Activated CD4-positive, alpha-beta T cell treated with anti-CD3 and anti-CD28 coated beads, Interleukin-2, amount 10 ng/mL, durations not matched to agents 7 days and 5 days (primary cell): Measurements from ENCODE around the gene MUC20. TPM values are rescaled to one million over a fixed set of nuclear protein-coding genes. Genes with fewer than 3 reads are reported as not detected.

Source experiments
- CTCF ChIA-PET: fragments of 350-600 bp; sonication (Branson Sonifier 250); formaldehyde crosslinking; loops from one replicate; lab custom pipeline; 2021; ENCODE audit warnings: antibody characterized with exemption; lab: Charles Lee
- POLR2A ChIA-PET: fragments of 350-600 bp; sonication (Branson Sonifier 250); formaldehyde crosslinking; loops from one replicate; lab custom pipeline; 2021; ENCODE audit warnings: antibody characterized with exemption; lab: Charles Lee
- DNase-seq: peaks from one replicate; pipeline ENCODE4 v3.0.0-alpha.2; 2020
- H3K27ac Mint-ChIP-seq: one replicate; pipeline ENCODE4 v1.8.0; 2021; ENCODE audit warnings: mild to moderate bottlenecking, moderate library complexity, mixed read lengths
- H3K27me3 Mint-ChIP-seq: one replicate; pipeline ENCODE4 v1.8.0; 2021; ENCODE audit warnings: mixed read lengths
- H3K36me3 Mint-ChIP-seq: one replicate; pipeline ENCODE4 v1.8.0; 2021; ENCODE audit warnings: low read depth, mixed read lengths
- H3K4me1 Mint-ChIP-seq: one replicate; pipeline ENCODE4 v1.8.0; 2021; ENCODE audit warnings: mixed read lengths
- H3K4me3 Mint-ChIP-seq: one replicate; pipeline ENCODE4 v1.8.0; 2021; ENCODE audit warnings: mild to moderate bottlenecking, moderate library complexity, mixed read lengths
- H3K9me3 Mint-ChIP-seq: one replicate; pipeline ENCODE4 v1.8.0; 2021; ENCODE audit warnings: mixed read lengths
- total RNA-seq, 2 experiments: library from RNA; stranded (reverse); gene quantifications; one replicate each; pipeline ENCODE4 v1.2.3, GENCODE V29; 2021

Gene MUC20
- total RNA-seq, 2 experiments from 2014 or later = 1.2 to 1.4 TPM

- no peaks in the 10 kb centered on the region for H3K9me3 Mint-ChIP-seq
- H3K27me3 Mint-ChIP-seq = no peaks in the 10 kb centered on the region
- H3K36me3 Mint-ChIP-seq = peaks cover 20% of the 10 kb centered on the region
- no peak overlapping the region for H3K27ac Mint-ChIP-seq
- ChIA-PET CTCF (interaction anchor here (0.6 to 1.3 kb wide), 2 partner anchors 161 to 1165 kb away, joined by 3 read pairs; no protein-coding TSS in a partner anchor), POLR2A (no interaction called here)
- no peak overlapping the region for H3K4me3 Mint-ChIP-seq
- no peaks in the 10 kb centered on the region for H3K4me1 Mint-ChIP-seq
- DNase-seq = no peak
Observed at GRCh38 chr3:195698325-195698646, 22.5 kb upstream of the MUC20 start.

DNA sequence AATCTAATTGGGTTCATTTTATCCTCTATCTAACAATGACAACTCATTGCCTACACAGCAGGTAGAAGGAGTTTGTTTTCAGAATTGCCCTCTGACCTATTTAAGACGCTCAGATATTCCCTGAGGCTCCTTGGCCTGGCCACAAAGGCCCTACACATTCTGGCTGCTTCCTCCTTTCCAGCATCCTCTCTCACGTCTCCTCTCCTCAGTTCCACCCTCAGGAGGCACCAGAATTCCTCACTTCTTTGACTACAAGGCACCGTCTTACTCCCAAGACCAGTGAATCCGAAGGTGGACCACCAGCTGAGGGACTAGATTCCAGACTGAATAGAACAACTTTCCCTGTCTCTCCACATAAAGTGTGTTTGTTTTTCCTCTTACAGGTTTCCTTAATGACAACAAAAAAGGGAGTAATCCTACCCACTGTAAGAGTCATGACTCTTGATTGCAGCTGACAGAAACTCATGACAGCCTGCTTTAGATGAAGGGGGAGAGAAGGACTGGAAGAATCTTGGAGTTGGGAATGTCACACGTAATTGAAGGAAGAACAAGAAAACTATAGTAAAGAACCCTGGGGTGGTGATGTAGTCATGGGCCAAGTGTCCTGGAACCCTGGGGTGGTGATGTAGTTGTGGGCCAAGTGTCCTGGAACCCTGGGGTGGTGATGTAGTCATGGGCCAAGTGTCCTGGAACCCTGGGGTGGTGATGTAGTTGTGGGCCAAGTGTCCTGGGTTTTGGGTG lies 22.0 kb upstream of the MUC20 start:
- DNase-seq = no peak
- Mint-ChIP-seq H3K4me3 (no peak overlapping the region), H3K4me1 (no peaks in the 10 kb centered on the region), H3K9me3 (no peaks in the 10 kb centered on the region), H3K27me3 (no peaks in the 10 kb centered on the region), H3K36me3 (peaks cover 16% of the 10 kb centered on the region), H3K27ac (no peak overlapping the region)
- POLR2A ChIA-PET = no interaction called here
- CTCF ChIA-PET = interaction anchor here (1.3 kb wide), 1 partner anchor 161 kb away, joined by 3 read pairs; no protein-coding TSS in a partner anchor

- H3K4me1 Mint-ChIP-seq = no peaks in the 10 kb centered on the region
Observed at GRCh38 chr3:195699388-195699771, 21.4 kb upstream of the MUC20 start.

GRCh38 chr3:195699860-195700259 lies 20.9 kb upstream of the MUC20 start:
- ChIA-PET POLR2A (no interaction called here), CTCF (interaction anchor here (0.7 kb wide), 1 partner anchor 12 kb away, joined by 3 read pairs; no protein-coding TSS in a partner anchor)
- Mint-ChIP-seq H3K27me3 (no peaks in the 10 kb centered on the region), H3K27ac (no peak overlapping the region), H3K9me3 (no peaks in the 10 kb centered on the region), H3K4me3 (no peak overlapping the region), H3K36me3 (peaks cover 12% of the 10 kb centered on the region), H3K4me1 (no peaks in the 10 kb centered on the region)
- no peak for DNase-seq

More at GRCh38 chr3:195699388-195699771, 21.4 kb upstream of the MUC20 start:
- Mint-ChIP-seq H3K27ac (no peak overlapping the region), H3K36me3 (peaks cover 12% of the 10 kb centered on the region), H3K27me3 (no peaks in the 10 kb centered on the region), H3K4me3 (no peak overlapping the region), H3K9me3 (no peaks in the 10 kb centered on the region)
- DNase-seq = no peak
- ChIA-PET POLR2A (no interaction called here), CTCF (interaction anchor here (0.7 to 1.3 kb wide), 2 partner anchors 13 to 160 kb away, joined by 3 read pairs; no protein-coding TSS in a partner anchor)

DNA sequence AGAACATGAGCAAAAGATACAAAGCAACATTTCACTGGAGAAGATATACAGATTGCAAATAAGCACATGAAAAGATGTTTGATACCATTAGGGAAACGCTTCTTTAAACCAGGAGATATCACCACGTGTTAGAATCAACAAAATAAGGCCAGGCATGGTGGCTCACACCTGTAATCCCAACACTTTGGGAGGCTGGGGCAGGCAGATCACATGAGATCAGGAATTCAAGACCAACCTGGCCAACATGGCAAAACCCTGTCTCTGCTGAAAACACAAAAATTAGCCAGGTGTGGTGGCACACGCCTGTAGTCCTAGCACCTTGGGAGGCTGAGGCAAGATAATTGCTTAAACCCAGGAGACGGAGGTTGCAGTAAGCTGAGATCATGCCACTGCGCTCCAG lies 20.5 kb upstream of the MUC20 start:
- Mint-ChIP-seq H3K9me3 (no peaks in the 10 kb centered on the region), H3K4me3 (no peak overlapping the region), H3K27me3 (no peaks in the 10 kb centered on the region), H3K4me1 (no peaks in the 10 kb centered on the region), H3K36me3 (peaks cover 9% of the 10 kb centered on the region), H3K27ac (no peak overlapping the region)
- ChIA-PET CTCF (interaction anchor here (0.6 kb wide), 1 partner anchor 118 kb away, joined by 3 read pairs; no protein-coding TSS in a partner anchor), POLR2A (no interaction called here)
- no peak for DNase-seq

DNA sequence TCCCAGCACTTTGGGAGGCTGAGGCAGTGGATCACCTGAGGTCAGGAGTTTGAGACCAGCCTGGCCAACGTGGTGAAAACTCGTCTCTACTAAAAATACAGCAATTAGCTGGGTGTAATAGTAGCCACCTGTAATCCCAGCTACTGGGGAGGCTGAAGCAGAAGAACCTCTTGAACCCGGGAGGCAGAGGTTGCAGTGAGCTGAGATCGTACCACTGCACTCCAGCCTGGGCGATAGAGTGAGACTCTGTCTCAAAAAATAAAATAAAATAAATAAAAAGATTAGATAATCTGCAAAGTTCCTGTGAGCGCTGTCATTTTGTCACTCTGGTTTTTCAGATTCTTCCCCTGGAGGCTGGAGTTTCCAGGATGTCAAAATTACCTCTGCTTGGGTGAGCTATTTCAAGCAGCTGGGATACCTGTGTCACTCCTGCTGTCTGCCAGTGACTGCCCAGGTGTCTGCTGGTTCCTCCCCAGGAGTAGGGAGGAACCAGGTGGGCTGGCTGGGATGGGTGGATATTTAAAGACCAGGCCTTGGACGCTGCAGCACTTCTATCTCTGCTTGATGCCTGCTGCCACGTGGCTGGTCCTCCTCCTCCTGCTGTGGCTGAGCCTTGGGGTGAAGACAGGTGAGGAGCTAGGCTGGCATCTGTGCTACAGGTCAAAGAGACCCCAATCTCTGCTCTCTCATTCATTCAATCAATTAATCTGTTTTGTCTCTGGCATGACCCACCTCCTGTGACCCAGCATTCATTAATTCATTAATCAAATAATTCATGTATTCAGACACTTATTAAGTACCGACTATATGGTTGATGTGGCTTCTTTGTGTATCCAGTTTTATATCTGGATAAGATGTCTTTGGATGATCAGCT lies 19.5 kb upstream of the MUC20 start:
- no peak overlapping the region for H3K4me3 Mint-ChIP-seq
- H3K4me1 Mint-ChIP-seq = no peaks in the 10 kb centered on the region
- CTCF ChIA-PET = interaction anchor here (0.6 kb wide), 1 partner anchor 117 kb away, joined by 3 read pairs; no protein-coding TSS in a partner anchor
- H3K27ac Mint-ChIP-seq = no peak overlapping the region
- POLR2A ChIA-PET = no interaction called here
- H3K9me3 Mint-ChIP-seq = no peaks in the 10 kb centered on the region
- no peaks in the 10 kb centered on the region for H3K27me3 Mint-ChIP-seq
- DNase-seq = no peak
- peaks cover 4% of the 10 kb centered on the region for H3K36me3 Mint-ChIP-seq

- CTCF ChIA-PET = interaction anchor here (0.6 to 1.7 kb wide), 6 partner anchors 11 to 1773 kb away, joined by 3 to 6 read pairs (median 3); no protein-coding TSS in a partner anchor
- H3K27ac Mint-ChIP-seq = no peak overlapping the region
- POLR2A ChIA-PET = no interaction called here
Observed at GRCh38 chr3:195703776-195704175, 17.0 kb upstream of the MUC20 start.

GRCh38 chr3:195704433-195704999 lies 16.3 kb upstream of the MUC20 start:
- no peak overlapping the region for H3K4me3 Mint-ChIP-seq
- DNase-seq = no peak
- H3K27ac Mint-ChIP-seq = peak overlapping the region; percentile 31
- no peaks in the 10 kb centered on the region for H3K27me3 Mint-ChIP-seq
- no peaks in the 10 kb centered on the region for H3K9me3 Mint-ChIP-seq
- peaks cover 5% of the 10 kb centered on the region for H3K36me3 Mint-ChIP-seq
- no peaks in the 10 kb centered on the region for H3K4me1 Mint-ChIP-seq
- POLR2A ChIA-PET = no interaction called here
- CTCF ChIA-PET = interaction anchor here (0.6 to 1.7 kb wide), 7 partner anchors 12 to 1774 kb away, joined by 3 to 6 read pairs (median 3); no protein-coding TSS in a partner anchor

More at GRCh38 chr3:195703776-195704175, 17.0 kb upstream of the MUC20 start:
- no peaks in the 10 kb centered on the region for H3K4me1 Mint-ChIP-seq
- H3K4me3 Mint-ChIP-seq = no peak overlapping the region
- no peak for DNase-seq
- H3K27me3 Mint-ChIP-seq = no peaks in the 10 kb centered on the region
- H3K9me3 Mint-ChIP-seq = no peaks in the 10 kb centered on the region
- no peaks in the 10 kb centered on the region for H3K36me3 Mint-ChIP-seq

DNA sequence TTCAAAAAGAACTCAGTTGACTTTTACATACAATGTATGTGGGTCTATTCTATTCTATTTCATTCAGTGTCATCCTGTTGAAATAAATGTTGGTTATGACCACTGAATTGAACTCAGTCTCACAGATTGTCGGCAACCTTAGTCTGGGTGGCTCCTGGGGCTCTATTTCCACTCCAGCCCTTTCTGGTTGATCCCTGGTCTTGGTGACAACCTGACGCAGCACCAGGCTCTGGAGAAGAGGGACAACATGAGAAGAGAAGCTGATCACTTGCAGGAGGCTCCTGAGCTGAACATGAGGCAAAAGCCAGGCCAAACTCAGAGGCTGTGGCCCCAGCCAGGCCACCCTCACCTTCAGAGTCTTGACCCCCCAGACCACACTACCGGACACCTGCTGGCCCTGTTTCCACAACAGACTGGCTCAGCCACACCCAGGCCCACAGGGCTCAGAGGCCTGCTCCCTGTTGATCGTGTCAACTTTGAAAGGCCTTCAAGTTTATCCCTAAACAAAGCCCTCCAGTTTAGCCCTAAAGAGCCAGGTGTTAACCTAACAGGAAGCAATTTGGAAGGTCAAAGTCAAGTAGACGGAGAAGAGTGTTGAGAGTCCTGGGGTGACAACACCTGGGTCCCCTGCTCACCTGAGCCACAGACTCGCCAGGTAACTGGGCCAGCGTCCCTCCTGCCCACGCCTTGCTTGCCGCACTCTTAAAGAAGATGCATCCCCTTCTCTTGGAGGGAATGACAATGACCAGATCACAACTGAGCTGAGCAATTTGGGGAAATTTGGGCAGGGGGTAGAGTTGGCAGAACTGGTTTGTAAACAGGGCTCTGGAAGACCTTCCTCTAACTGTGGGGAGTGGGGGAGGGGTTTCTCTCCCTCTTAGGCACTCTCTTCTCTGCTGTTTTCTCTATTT lies 15.4 kb upstream of the MUC20 start:
- ChIA-PET CTCF (interaction anchor here (1.0 to 1.7 kb wide), 4 partner anchors 12 to 1774 kb away, joined by 3 to 6 read pairs (median 3); no protein-coding TSS in a partner anchor), POLR2A (interaction anchor here (0.6 kb wide), 1 partner anchor 1569 kb away, joined by 3 read pairs; no protein-coding TSS in a partner anchor)
- DNase-seq = no peak
- Mint-ChIP-seq H3K27ac (no peak overlapping the region), H3K9me3 (no peaks in the 10 kb centered on the region), H3K4me3 (no peak overlapping the region), H3K4me1 (no peaks in the 10 kb centered on the region), H3K36me3 (peaks cover 5% of the 10 kb centered on the region), H3K27me3 (no peaks in the 10 kb centered on the region)

DNA sequence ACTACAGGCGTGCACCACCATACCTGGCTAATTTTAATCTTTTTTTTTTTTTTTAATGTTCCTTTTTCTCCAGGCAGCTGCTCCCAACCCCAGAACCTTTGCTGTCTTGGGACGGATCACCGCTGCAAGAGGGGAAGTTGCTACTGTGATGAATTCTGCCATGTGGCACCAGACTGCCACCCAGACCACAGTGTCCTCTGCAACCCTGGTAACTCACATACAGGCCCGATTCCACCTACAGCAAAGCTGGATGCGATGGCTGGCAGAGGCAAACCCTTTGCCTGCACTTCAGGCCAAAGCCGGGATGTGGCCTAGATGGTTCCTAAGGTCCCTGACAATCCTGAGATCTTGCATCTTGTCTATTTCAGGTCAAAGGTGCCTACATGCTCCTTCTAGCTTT lies 12.7 kb upstream of the MUC20 start:
- Mint-ChIP-seq H3K4me1 (no peaks in the 10 kb centered on the region), H3K4me3 (no peak overlapping the region), H3K27ac (no peak overlapping the region), H3K9me3 (no peaks in the 10 kb centered on the region), H3K27me3 (no peaks in the 10 kb centered on the region), H3K36me3 (peaks cover 5% of the 10 kb centered on the region)
- ChIA-PET CTCF (interaction anchor here (0.7 to 1.5 kb wide), 4 partner anchors 13 to 38 kb away, joined by 3 to 4 read pairs (median 3); partner anchors contain the start of gene MUC20), POLR2A (no interaction called here)
- DNase-seq = no peak

DNA sequence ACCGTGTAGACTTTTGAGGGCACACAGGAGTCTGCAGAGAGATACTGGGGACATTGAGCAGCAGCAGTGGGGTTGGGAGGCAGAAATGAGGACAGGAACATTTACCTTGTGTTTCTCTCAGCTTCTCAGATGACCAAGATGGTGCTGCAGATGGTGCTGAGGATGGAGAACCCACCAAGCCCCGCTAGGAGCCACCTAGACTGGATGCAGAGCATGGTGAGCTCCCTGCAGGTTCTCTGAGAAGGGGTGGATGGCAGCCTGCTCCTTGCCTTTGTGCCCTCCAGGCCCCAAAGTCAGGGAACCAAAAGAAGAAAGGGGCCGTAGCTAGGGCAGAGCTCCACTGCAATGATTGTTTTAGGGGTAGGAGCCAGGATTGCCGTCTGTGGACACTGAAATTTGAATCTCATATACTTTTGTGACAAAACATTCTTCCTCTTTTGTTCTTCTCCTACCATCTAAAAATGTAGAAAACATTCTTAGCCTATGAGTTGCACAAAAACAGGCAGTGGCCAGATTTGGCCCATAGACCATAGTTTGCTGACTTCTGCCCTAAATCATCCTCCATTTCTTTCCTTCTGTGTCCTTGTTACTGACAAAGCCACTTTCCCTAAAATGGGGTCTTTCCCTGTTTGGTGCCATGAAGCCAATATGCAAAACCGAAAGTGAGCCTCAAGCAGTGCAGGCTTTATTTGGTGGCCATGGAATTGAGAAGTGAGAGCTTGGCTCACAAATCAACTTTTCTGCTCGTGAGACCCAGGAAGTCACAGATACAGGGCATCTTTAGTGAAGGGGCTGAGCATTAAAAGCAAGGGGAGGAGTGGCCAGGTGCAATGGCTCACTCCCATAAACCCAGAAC lies 11.9 kb upstream of the MUC20 start:
- Mint-ChIP-seq H3K4me1 (no peaks in the 10 kb centered on the region), H3K36me3 (peaks cover 5% of the 10 kb centered on the region), H3K4me3 (no peak overlapping the region), H3K27me3 (no peaks in the 10 kb centered on the region), H3K27ac (no peak overlapping the region), H3K9me3 (no peaks in the 10 kb centered on the region)
- no peak for DNase-seq
- ChIA-PET CTCF (interaction anchor here (0.8 to 1.5 kb wide), 4 partner anchors 12 to 142 kb away, joined by 3 to 4 read pairs (median 3); partner anchors contain the start of gene MUC20), POLR2A (no interaction called here)
